SU-DHL-6 (cell line): ENCODE results near the gene APOH.

ENCODE experiments used
- H2AFZ ChIP-seq: fragments of 200-600 bp; sonication (generic); 2 replicates; pipeline ENCODE4 v1.6.1; 2014; ENCODE audit warnings: low read depth, mild to moderate bottlenecking, moderate library complexity, mixed read lengths, antibody characterized with exemption, low read length; ENCODE audit not compliant: severe bottlenecking
- H3F3A ChIP-seq: fragments of 200-600 bp; shearing (Covaris generic); 2 replicates; pipeline ENCODE4 v1.6.0; 2016; ENCODE audit warnings: antibody characterized with exemption, mild to moderate bottlenecking; ENCODE audit not compliant: insufficient read depth
- H3K27ac ChIP-seq: fragments of 200-600 bp; sonication (generic); 2 replicates; pipeline ENCODE4 v1.5.1; 2016; ENCODE audit warnings: low read depth, mild to moderate bottlenecking, low read length, moderate library complexity, mixed read lengths
- H3K27me3 ChIP-seq: fragments of 200-600 bp; sonication (generic), shearing (Covaris generic); 2 replicates; pipeline ENCODE4 v1.6.0; 2014; ENCODE audit warnings: mild to moderate bottlenecking, low read length
- H3K36me3 ChIP-seq: fragments of 200-600 bp; sonication (generic); 2 replicates; pipeline ENCODE4 v1.6.1; 2014; ENCODE audit warnings: mild to moderate bottlenecking, low read length, mixed read lengths
- H3K4me2 ChIP-seq: fragments of 300-600, 200-600 bp; shearing (Covaris generic), sonication (generic); 2 replicates; pipeline ENCODE4 v1.6.0; 2014; ENCODE audit warnings: low read length, low read depth, mild to moderate bottlenecking; ENCODE audit not compliant: poor library complexity, severe bottlenecking
- H3K4me3 ChIP-seq: fragments of 200-600 bp; sonication (generic); 2 replicates; pipeline ENCODE4 v1.5.1; 2014; ENCODE audit warnings: antibody characterized with exemption, low read length, mild to moderate bottlenecking, mixed read lengths; ENCODE audit not compliant: insufficient read depth, poor library complexity, severe bottlenecking
- H3K79me2 ChIP-seq: fragments of 200-600 bp; sonication (generic); 2 replicates; pipeline ENCODE4 v1.6.1; 2014; ENCODE audit warnings: mild to moderate bottlenecking, low read length, moderate library complexity; ENCODE audit not compliant: insufficient read depth
- H3K9ac ChIP-seq: fragments of 200-600 bp; sonication (generic); 2 replicates; pipeline ENCODE4 v1.7.0; 2014; ENCODE audit warnings: mild to moderate bottlenecking, low read length
- H3K9me2 ChIP-seq: fragments of 200-600 bp; sonication (generic); replicated peaks from 2 replicates; pipeline ENCODE4 v1.6.1; 2014; ENCODE audit warnings: low read length; ENCODE audit not compliant: insufficient read depth
- H3K9me3 ChIP-seq: fragments of 200-600 bp; sonication (generic); 2 replicates; pipeline ENCODE4 v1.6.1; 2014; ENCODE audit warnings: low read length, mixed read lengths; ENCODE audit not compliant: insufficient read depth
- H4K20me1 ChIP-seq: fragments of 200-600 bp; sonication (generic); 2 replicates; pipeline ENCODE4 v1.6.1; 2014; ENCODE audit warnings: low read depth, mild to moderate bottlenecking, antibody characterized with exemption, low read length, moderate library complexity, mixed read lengths
- EZH2phosphoT487 ChIP-seq: fragments of 200-600 bp; sonication (generic), shearing (Covaris generic); conservative IDR thresholded peaks from 2 replicates; pipeline ENCODE4 v1.6.1; 2018; ENCODE audit warnings: mild to moderate bottlenecking, antibody characterized with exemption, low read length, moderate library complexity, mixed read lengths
- TF ChIP-seq, protein P1 (sequence below): fragments of 200-600 bp; sonication (generic); IDR thresholded peaks from one replicate; pipeline ENCODE4 v1.5.1; 2017; ENCODE audit warnings: antibody characterized with exemption, mild to moderate bottlenecking, low read length, moderate library complexity; ENCODE audit not compliant: insufficient read depth, poor library complexity, severe bottlenecking

The APOH gene

DNA sequence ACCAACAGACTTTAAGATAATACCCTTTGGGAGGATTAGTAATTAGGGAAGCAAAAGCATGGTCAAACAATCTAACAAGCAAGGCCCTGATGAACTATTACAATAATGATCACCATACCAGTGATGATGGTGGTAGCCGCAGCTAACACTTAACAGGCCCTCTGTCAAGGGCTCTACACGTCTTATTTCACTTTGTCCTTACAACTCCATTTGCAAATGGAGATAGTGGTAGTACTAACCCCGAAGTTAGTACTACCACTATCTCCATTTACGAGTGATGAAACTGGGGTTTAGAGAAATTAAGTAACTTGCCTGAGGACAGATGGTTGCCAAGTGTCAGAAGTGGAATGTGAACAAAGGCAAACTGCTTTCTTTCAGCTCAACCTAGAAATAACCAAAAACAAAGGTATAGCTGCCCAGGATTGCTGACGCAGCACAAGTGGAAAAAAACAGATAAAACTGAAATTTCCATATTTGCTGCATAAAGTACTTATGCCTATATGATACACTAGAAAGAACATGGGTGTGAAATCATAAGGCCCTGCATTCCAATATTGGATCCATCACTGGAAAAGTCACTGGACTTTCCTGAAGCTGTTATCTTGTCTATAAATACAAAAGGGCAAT is 61.9 kb downstream of the APOH start:
- no peaks in the 10 kb centered on the region for H3K9me2 ChIP-seq
- no peaks in the 10 kb centered on the region for H3F3A ChIP-seq
- H3K79me2 ChIP-seq = no peaks in the 10 kb centered on the region
- no peak overlapping the region for H3K27ac ChIP-seq
- H3K9ac ChIP-seq = no peak overlapping the region
- H2AFZ ChIP-seq = no peak overlapping the region
- H3K4me2 ChIP-seq = no peak overlapping the region
- no peak overlapping the region for H3K4me3 ChIP-seq
- no peak for TF ChIP-seq EZH2phosphoT487
- TF ChIP-seq, protein P1, sequence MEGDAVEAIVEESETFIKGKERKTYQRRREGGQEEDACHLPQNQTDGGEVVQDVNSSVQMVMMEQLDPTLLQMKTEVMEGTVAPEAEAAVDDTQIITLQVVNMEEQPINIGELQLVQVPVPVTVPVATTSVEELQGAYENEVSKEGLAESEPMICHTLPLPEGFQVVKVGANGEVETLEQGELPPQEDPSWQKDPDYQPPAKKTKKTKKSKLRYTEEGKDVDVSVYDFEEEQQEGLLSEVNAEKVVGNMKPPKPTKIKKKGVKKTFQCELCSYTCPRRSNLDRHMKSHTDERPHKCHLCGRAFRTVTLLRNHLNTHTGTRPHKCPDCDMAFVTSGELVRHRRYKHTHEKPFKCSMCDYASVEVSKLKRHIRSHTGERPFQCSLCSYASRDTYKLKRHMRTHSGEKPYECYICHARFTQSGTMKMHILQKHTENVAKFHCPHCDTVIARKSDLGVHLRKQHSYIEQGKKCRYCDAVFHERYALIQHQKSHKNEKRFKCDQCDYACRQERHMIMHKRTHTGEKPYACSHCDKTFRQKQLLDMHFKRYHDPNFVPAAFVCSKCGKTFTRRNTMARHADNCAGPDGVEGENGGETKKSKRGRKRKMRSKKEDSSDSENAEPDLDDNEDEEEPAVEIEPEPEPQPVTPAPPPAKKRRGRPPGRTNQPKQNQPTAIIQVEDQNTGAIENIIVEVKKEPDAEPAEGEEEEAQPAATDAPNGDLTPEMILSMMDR = no peak
- no peaks in the 10 kb centered on the region for H3K9me3 ChIP-seq
- no peaks in the 10 kb centered on the region for H4K20me1 ChIP-seq
- no peaks in the 10 kb centered on the region for H3K36me3 ChIP-seq
- no peaks in the 10 kb centered on the region for H3K27me3 ChIP-seq

DNA sequence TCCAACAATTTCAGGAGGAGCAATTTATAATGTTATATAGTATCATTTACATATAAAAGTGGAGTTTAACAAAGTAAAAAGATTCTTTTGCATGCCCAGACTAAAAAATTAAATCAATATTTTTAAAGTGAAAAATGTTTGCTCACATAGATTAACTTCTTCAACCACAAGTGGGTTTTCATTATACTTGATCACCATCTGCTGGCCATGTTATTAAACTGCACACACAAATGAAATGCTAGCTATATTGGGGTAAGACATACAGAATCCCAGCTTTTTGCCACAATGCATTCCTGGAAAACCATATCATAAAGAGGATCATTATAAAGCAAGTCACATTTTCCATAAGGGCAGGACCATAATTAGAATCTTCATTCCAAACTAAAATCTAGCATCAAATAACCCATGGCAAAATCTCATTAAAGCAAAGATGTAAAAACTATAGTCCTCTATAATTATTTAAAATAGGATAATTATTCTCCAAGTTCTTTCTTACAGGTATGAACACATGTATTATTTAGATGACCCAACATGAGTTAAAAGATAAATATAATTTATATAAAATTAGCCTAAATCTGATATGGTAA is 63.6 kb downstream of the APOH start:
- Histone ChIP-seq H3K9ac (no peak overlapping the region), H3K9me2 (no peaks in the 10 kb centered on the region), H3K79me2 (no peaks in the 10 kb centered on the region), H3K36me3 (no peaks in the 10 kb centered on the region), H3K27ac (no peak overlapping the region), H3K27me3 (no peaks in the 10 kb centered on the region), H3K4me2 (no peak overlapping the region), H4K20me1 (no peaks in the 10 kb centered on the region), H3K4me3 (no peak overlapping the region), H2AFZ (no peak overlapping the region), H3F3A (no peaks in the 10 kb centered on the region), H3K9me3 (no peaks in the 10 kb centered on the region)
- no peak for TF ChIP-seq EZH2phosphoT487
- TF ChIP-seq, protein P1 = peak; percentile 52
